GM19467 (cell line): ENCODE measurements around the gene TMEM144.

Source experiments
- ATAC-seq: cut with Tn5 transposase; IDR thresholded peaks from one replicate; pipeline ENCODE4 v1.9.1; 2021; ENCODE audit warnings: mild to moderate bottlenecking, moderate library complexity; ENCODE audit not compliant: unreplicated experiment

The TMEM144 gene

GRCh38 chr4:158292156-158292555 lies 81.9 kb downstream of the TMEM144 start:
- no peak for ATAC-seq

- ATAC-seq = no peak
Observed at GRCh38 chr4:158295053-158295452, 84.8 kb downstream of the TMEM144 start.

- ATAC-seq = no peak
Observed at GRCh38 chr4:158297866-158298265, 87.6 kb downstream of the TMEM144 start.

- ATAC-seq = no peak
Observed at GRCh38 chr4:158299459-158300007, 89.2 kb downstream of the TMEM144 start.

GRCh38 chr4:158300012-158300411 lies 89.7 kb downstream of the TMEM144 start:
- ATAC-seq = no peak

- no peak for ATAC-seq
Observed at GRCh38 chr4:158302076-158302866, 92.0 kb downstream of the TMEM144 start.

GRCh38 chr4:158304694-158305093 lies 94.4 kb downstream of the TMEM144 start:
- ATAC-seq = no peak
